Activated CD8-positive, alpha-beta memory T cell treated with anti-CD3 and anti-CD28 coated beads for 36 hours (primary cell): ENCODE data around the gene PRPF18. TPM values are rescaled to one million over a fixed set of nuclear protein-coding genes. Genes with fewer than 3 reads are reported as not detected.
"Not testable (repeated sequence)": the region's sequence is repeated elsewhere in the genome, so short reads cannot be mapped to it uniquely, and the experiment has no call there.

Experiments
- CTCF ChIA-PET: fragments of 350-600 bp; sonication (Branson Sonifier 250); formaldehyde crosslinking; loops from one replicate; lab custom pipeline; 2021; ENCODE audit warnings: antibody characterized with exemption; lab: Charles Lee
- POLR2A ChIA-PET: fragments of 350-600 bp; sonication (Branson Sonifier 250); formaldehyde crosslinking; loops from one replicate; lab custom pipeline; 2021; ENCODE audit warnings: antibody characterized with exemption; lab: Charles Lee
- total RNA-seq, 2 experiments: library from RNA; stranded (reverse); gene quantifications; one replicate each; pipeline ENCODE4 v1.2.3, GENCODE V29; 2021

PRPF18 gene, protein sequence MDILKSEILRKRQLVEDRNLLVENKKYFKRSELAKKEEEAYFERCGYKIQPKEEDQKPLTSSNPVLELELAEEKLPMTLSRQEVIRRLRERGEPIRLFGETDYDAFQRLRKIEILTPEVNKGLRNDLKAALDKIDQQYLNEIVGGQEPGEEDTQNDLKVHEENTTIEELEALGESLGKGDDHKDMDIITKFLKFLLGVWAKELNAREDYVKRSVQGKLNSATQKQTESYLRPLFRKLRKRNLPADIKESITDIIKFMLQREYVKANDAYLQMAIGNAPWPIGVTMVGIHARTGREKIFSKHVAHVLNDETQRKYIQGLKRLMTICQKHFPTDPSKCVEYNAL
- total RNA-seq: 10 to 100 TPM; 24.6 to 25.4 TPM

DNA sequence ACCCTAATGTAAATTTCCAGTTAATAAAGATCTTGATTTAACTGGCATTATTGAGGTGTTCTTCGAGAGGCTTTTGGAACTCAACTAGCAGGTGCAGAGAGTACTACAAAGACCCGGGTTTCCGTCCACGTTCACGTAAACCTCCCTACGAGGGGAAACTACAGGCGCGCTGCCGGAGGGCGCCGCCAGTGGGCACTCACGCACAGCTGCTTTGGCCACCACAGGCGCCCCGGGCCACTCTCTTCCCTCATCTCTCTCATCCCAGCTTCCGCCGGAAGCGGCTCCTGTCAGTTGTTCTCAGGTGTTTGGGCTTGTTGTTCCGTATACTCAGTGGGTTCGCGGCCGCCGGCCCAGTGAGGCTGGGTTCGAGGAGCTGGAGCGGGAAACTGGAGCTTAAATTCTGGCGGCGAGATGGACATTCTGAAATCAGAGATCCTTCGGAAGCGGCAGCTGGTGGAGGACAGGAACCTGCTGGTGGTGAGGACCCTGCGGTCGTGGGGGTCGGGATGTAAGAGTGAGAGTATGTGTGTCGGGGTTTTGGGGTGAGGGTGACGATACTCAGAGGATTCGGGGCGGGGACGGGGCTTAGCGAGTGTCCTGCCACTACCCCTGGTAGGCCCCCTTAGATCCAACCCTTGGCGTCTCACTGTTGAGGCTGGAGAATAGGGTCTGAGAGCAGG lies at the start of gene PRPF18:
Gene PRPF18 (plus strand): TSS at position 290 of the 680 bp plus-strand sequence. CDS start 122 bp downstream, at position 412.
- POLR2A ChIA-PET: interaction anchor here (0.6 kb wide), 2 partner anchors 287 to 321 kb away, joined by 3 to 12 read pairs; partner anchors contain the start of gene PHYH

DNA sequence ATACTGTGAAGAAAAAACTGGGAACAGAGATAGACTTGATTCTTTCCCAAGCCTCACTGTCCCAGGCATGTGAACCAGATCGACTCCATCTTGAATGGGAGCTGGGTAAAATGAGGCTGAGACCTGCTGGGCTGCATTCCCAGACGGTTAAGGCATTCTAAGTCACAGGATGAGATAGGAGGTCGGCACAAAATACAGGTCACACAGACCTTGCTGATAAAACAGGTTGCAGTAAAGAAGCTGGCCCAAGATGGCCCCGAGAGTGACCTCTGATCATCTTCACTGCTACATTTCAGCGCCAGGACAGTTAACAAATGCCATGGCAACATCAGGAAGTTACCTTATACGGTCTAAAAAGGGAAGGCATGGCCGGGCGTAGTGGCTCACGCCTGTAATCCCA lies 48.8 kb upstream of the PRPF18 start:
- POLR2A ChIA-PET: not testable (repeated sequence)
- CTCF ChIA-PET: interaction anchor here (0.6 kb wide), 1 partner anchor 40 kb away, joined by 3 read pairs; no protein-coding TSS in a partner anchor

More for the DNA sequence above, at the start of gene PRPF18:
- CTCF ChIA-PET: interaction anchor here (0.7 kb wide), 2 partner anchors 16 to 53 kb away, joined by 3 read pairs; no protein-coding TSS in a partner anchor

DNA sequence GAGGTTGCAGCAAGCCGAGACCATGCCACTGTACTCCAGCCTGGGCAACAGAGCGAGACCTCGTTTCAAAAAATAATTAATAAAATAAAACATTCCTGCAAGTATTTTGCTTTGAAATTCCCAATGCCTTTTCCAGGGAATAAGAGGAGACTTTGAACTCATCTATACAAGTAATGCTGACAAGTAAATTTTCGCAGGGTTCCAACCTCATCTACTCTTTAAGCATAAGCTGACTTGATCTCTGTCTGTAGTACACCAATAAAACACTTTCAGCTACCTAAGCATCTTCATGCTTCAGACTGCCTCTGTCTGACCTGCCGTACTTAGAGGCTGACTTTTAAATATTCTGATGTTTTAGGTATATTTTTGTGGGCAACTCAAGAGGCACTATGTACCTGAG lies 44.2 kb upstream of the PRPF18 start:
- POLR2A ChIA-PET: interaction anchor here (0.6 kb wide), 1 partner anchor 1628 kb away, joined by 10 read pairs; no protein-coding TSS in a partner anchor
- CTCF ChIA-PET: no interaction called here

DNA sequence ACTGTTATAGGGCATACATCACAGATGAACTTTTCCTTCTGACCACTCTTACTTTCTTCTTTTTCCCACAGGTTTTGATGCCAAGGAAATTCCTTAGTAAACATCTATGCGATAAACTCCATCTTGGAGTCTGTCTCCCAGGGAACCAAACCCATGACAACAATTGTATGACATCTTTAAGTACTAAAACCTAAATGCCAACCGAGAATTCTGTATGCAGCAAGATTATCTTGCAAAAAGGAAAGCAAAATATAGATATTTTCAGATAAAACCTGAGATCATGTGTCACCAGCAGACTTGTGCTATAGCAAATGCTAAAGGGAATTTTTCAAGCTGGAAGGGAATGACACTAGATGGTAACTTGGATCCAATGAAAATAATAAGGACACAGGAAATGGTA lies 36.0 kb upstream of the PRPF18 start:
- POLR2A ChIA-PET: no interaction called here
- CTCF ChIA-PET: no interaction called here

DNA sequence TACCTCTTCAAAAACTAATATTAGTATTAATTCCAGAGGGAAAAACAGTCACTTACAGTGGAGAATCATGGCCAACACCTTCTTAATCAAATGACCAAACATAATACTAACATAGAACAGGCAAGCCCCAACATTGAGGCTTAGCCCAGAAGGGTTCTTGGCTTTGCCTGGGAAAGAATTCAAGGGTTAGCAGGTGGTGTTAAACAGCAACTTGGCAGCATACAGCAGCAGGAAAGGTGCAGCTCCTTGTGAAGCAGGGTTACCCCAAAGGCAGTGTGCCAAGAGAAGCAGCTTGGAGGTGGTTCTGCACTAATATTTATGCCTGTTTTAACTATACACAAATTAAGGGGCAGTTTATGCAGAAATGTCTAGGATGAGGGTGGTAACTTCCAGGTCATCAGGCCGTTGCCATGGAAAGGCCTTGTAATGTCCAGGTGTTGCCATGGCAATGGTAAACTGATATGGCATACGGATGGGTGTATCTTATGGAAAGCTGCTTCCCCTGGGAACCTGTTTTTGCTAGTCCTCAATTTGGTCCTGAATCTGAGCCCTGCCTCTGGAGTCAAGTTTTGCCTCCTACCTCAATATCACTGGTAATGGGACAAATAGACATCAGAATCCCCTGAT lies 30.8 kb upstream of the PRPF18 start:
- ChIA-PET CTCF (no interaction called here), POLR2A (no interaction called here)

DNA sequence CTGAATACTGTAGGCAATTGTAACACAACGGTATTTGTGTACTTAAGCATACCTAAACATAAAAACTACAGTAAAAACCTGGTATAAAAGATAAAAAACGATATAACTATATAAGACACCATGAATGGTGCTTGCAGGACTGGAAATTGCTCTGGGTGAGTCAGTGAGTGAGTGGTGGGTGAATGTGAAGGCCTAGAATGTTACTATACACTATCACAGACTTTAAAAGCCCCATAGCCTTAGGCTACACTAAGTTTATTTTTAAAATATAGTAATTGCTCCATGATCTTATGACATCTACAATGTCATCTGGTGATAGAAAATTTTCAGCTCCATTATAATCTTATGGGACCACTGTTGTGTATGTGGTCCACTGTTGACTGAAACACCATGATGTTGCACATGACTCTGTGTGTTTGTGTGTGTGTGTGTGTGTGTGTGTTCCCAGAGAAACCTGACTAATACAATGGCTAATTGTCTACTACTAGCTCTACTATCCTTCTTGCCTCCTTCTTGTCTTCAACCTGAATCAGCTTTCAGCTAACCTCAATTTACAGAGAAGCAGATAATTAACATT lies 27.6 kb upstream of the PRPF18 start:
- CTCF ChIA-PET: interaction anchor here (0.6 kb wide), 1 partner anchor 124 kb away, joined by 3 read pairs; no protein-coding TSS in a partner anchor
- POLR2A ChIA-PET: no interaction called here

DNA sequence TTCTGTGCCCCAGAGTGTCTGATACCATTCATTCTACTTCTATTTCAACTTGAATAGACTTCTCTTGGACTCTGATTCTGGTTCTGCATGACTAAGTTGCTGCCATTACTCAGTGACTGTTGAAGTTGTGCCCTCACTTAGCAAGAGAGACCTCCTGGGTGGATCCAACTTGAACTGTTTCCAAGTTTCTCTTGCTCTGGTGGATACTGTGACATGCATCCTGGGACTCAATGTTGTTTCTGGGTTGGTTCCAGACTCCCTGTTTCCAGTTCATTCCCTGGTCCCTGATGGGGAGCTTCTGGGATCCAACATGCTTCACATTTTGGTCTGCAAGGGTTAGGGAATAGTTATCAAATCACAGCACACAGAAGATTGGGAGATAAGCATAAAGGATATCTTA lies 26.2 kb upstream of the PRPF18 start:
- CTCF ChIA-PET: no interaction called here

DNA sequence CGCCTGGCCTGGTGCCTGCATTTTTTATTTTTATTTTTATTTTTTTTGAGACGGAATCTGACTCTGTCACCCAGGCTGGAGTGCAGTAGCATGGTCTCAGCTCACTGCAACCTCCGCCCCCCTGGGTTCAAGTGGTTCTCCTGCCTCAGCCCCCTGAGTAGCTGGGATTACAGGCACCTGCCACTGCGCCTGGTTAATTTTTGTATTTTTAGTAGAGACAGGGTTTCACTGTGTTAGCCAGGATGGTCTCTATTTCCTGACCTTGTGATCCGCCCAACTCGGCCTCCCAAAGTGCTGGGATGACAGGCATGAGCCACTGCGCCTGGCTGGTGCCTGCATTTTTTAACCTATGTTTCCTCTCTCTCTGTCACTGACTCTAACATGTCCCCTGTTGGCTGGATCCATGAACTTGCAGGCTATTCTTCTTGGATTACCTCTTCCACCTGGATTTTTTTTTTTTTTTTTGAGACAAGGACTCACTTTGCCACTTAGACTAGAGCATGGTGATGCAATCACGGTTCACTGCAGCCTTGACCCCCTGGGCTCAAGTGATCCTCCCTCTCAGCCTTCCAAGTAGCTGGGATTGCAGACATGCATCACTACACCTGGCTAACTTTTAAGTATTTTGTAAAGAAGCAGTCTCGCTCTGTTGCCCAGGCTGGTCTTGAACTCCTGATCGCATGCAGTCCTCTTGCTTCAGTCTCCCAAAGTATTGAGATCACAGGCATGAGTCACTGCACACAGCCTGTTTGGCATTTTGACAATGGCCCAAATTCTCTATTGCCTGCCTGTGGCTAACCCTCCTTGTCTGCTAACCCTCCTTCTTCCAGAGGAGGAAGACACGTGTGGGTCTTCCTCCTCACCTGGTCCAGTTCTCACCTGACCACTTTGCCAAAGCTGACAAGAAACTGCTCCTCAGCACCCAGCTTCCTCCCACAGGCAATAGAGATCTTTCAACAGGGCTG lies 23.0 kb upstream of the PRPF18 start:
- CTCF ChIA-PET: no interaction called here
- POLR2A ChIA-PET: no interaction called here

More for the DNA sequence above, 26.2 kb upstream of the PRPF18 start:
- POLR2A ChIA-PET: no interaction called here

DNA sequence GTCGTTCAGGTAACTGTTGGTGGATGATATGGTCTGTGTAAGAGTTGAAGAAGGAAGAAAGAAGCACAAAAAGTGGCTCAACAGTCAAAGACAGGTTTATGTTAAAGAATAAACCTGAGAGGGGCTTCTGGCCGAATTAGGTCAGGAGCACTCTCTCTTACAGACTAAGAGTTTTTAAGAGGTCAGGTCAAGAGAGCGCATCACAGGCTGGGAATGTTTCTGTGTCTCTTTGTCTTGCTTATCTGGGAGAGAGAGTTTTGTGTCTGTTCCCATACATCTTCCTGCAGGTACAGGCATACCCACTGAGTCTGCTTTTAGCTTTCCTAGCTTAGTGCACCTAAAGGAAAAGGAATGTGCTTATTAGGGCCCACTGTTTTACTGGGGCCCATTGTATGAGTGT lies 22.2 kb upstream of the PRPF18 start:
- ChIA-PET POLR2A (no interaction called here), CTCF (no interaction called here)

DNA sequence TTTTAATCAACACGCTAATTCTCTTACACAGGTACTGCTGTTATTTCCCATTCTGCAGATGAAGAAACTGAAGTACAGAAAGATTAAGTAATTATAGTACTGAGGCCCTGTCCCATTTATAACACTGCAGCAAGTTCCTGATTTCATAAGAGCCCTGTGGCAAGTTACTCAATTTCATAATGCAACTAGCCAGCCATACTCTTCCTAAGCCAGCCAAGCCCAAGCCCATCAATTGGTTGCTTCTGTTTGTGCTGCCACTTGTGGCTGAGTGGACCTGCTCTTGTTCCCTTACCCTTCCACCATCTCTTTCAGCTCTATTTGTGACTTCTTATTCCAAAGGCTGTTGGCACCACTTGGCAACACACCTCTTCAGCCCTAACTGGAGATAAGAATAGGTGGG lies 19.7 kb upstream of the PRPF18 start:
- ChIA-PET POLR2A (no interaction called here), CTCF (no interaction called here)

DNA sequence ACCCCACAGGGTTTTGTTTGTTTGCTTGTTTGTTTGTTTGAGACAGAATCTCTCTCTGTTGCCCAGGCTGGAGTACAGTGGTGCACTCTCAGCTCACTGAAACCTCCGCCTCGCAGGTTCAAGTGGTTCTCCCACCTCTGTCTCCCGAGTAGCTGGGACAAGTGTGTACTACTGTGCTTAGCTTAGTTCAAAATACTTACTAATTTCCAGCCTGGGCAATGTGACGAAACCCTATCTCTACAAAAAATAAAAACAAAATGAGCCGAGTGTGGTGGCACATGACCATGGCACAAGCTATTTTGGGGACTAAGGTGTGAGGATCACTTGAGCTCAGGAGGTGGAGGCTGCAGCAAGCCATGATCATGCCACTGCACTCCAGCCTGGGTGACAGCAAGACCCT lies 15.2 kb upstream of the PRPF18 start:
- ChIA-PET POLR2A (no interaction called here), CTCF (no interaction called here)

DNA sequence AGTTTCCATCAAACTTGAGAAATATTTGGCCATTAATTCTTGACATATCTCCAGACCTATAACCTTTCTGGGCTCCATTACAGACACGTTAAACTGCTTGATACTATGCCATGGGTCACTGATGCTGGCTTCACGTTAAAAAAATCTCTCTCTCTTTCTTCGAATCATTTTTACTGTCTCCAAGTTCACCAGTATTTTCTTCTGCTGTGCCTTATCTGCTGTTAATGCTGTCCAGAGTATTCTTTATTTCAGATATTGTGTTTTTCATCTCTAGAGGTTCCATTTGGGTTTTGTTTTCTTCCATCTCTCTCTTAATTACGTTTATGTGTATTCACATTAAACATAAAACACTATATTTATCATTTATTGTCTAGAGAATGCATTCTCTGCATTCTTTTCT lies 12.8 kb upstream of the PRPF18 start:
- ChIA-PET CTCF (no interaction called here), POLR2A (no interaction called here)

DNA sequence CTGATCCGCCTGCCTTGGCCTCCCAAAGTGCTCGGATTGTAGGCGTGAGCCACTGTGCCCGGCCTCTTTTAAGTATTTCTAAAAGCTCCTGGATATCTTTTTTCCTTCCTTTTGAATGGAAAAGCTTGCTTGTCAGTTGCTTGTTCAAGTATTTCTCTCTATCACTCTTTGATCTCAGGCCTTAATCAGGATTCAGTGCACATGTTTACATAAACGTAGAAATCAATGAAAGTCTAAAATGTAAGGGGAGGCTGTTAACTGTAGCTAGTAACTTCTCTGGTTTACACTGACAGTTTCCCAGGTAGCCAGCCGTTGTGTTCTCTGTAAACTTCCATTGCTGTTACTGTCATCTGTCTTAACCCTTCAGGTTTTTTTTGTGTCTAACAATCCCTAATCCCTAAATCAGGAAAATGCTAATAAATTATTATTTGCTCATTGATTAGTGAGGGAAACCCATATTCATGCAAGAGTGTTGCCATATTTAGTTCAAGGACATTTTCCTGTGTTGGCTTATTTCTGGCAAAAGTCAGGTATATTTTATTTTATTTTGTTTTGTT lies 1.5 kb upstream of the PRPF18 start:
- ChIA-PET CTCF (no interaction called here), POLR2A (no interaction called here)

DNA sequence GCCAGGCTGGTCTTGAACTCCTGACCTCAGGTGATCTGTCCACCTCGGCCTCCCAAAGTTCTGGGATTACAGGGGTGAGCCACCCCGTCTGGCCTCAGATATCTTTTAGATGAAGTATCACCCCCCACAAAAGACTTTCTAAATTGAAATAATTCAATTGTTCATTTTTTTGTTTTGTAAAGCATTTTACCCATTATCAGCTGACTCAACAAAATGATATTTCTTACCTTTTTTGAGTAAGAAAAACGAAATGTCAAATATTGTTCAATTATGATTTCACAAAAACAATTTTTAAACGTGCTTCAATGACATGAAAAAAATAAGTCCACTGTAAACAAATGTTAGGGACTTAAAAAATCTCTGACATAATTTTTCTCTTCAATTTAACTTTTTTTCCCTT lies 822 bp upstream of the PRPF18 start:
- ChIA-PET POLR2A (no interaction called here), CTCF (interaction anchor here (0.6 to 0.7 kb wide), 2 partner anchors 53 to 72 kb away, joined by 3 to 4 read pairs; no protein-coding TSS in a partner anchor)

DNA sequence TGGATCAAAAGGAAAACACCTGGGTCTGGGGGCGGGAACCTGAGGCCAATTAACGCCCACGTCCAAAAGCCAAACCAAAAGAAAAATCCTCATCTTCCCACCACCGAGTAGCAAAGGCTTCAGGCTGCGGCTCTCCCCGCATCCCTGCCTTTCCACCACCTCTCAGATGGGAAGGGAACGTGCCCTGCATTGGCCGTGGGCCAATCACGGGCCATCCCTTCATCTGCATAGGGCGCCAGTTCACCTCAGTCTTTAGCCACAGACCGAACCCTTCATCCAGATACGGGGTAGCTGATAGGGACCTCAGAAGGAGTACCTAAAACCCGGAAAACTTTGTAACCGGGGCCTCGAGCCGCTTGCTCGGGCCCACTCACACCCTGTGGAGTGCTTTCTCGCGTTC lies 626 bp downstream of the PRPF18 start:
- POLR2A ChIA-PET: interaction anchor here (0.6 kb wide), 1 partner anchor 321 kb away, joined by 12 read pairs; no protein-coding TSS in a partner anchor
- CTCF ChIA-PET: interaction anchor here (0.7 kb wide), 1 partner anchor 16 kb away, joined by 3 read pairs; no protein-coding TSS in a partner anchor

DNA sequence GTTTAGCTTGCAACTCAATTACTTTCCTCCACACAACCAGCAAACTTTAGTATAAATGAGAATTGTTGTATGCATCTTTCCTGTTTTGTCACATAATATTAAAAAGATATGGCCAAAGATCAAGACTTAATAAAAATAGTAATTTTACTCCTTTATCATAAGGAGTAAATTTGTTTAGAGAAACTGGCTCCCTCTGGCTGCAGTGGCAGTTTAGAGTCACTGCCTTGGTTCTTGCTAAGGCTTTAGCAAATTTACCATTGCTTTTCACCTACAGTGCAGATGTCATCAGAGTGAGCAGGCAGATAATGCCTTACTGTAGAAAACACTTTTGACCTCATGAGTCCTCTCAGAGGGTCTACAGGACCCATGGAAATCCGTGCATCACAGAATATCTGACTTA lies 2.6 kb downstream of the PRPF18 start:
- CTCF ChIA-PET: no interaction called here
- POLR2A ChIA-PET: no interaction called here

DNA sequence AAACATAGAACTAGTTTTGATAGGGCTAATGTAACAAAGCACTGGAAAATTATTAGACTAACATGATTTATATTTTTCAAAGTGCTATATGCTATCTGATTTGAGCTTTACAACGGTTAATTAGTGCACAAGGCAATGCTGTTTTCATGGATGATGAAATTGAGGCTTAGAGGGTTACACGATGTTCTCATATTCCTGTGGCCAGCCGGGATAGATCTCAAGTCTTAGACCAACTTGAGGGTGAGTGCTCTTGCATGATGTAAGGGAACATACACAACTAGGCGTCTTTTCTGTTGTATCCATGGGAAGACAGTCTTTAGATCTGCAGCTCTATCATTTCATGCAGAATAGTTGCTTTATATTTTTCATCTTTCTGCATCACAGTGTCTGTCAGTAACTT lies 4.1 kb downstream of the PRPF18 start:
- ChIA-PET POLR2A (no interaction called here), CTCF (no interaction called here)

DNA sequence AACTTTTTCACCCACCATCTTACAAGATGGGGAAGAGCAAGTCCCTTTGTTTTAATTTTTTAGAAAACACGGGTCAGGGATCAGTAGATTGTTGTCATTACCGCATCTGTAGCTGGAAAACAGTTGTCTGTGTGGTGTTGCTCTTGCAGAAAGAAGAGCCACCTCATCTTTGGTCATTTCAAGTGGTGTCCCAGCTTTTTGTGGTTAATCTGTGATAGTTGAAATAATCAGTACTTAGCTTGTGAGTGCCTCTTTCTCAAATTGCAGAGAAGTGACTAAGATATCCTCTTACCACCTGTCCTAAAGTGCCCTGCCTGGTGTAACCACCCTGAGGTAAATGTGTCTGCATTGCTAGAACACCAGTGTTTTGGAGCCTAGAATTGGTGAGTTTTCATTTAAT lies 5.5 kb downstream of the PRPF18 start:
- CTCF ChIA-PET: interaction anchor here (0.6 kb wide), 1 partner anchor 67 kb away, joined by 5 read pairs; no protein-coding TSS in a partner anchor
- POLR2A ChIA-PET: no interaction called here
